NT2/D1 (cell line): Measurements from ENCODE around the gene SCGB1D2.
"Not testable (repeated sequence)": the region's sequence is repeated elsewhere in the genome, so short reads cannot be mapped to it uniquely, and the experiment has no call there.

ENCODE experiments used
- SUZ12 ChIP-seq: IDR thresholded peaks from 2 replicates; pipeline ENCODE4 v1.6.1; 2011; ENCODE audit not compliant: insufficient read length, insufficient read depth; ENCODE audit errors: extremely low read depth
- YY1 ChIP-seq: IDR thresholded peaks from 2 replicates; pipeline ENCODE4 v1.6.1; 2011; ENCODE audit not compliant: insufficient read length, insufficient read depth
- ZNF274 ChIP-seq: IDR thresholded peaks from 2 replicates; pipeline ENCODE4 v1.6.1; 2011; ENCODE audit warnings: mild to moderate bottlenecking, low read depth, low read length

- not testable (repeated sequence) for TF ChIP-seq YY1, ZNF274, SUZ12
These were observed 35.6 kb upstream of the SCGB1D2 start for GRCh38 chr11:62206276-62207066.
